Pancreas (tissue), 10 donors: ENCODE data around the gene DCAF6. TPM values are rescaled to one million over a fixed set of nuclear protein-coding genes. Genes with fewer than 3 reads are reported as not detected.

ENCODE experiments used
- ATAC-seq, 4 donors: fragments of 200-7000 bp; cut with Tn5 transposase; one replicate each; pipeline versions ENCODE4 v1.8.0 to v1.9.1; 2020; ENCODE audit warnings: mild to moderate bottlenecking in 4 of 4, moderate library complexity in 4 of 4
- DNase-seq, 6 donors: peaks; one replicate each; pipeline ENCODE4 v3.0.0-alpha.2; 2020
- FAIRE-seq: peaks from 2 replicates; lab custom pipeline; 2012; peaks lifted over from hg19 to GRCh38; lab: Jason Lieb, UNC
- H3K27ac ChIP-seq, 4 donors: fragments of 200-600 bp; sonication (generic); 1 replicate in 3 of 4; 2 replicates in 1 of 4; pipeline versions ENCODE4 v1.5.0 to v1.8.0; 2020
- H3K27me3 ChIP-seq, 4 donors: fragments of 200-600 bp; one replicate each; pipeline ENCODE4 v1.8.0; 2021
- H3K36me3 ChIP-seq, 3 donors: fragments of 200-600 bp; sonication (generic) in 1 of 3; one replicate each; pipeline versions ENCODE4 v1.5.0 to v1.8.0; 2020 to 2021
- H3K4me1 ChIP-seq, 3 donors: fragments of 200-600 bp; one replicate each; pipeline ENCODE4 v1.8.0; 2021
- H3K4me3 ChIP-seq, 4 donors: fragments of 200-600 bp; sonication (generic) in 2 of 4; one replicate each; pipeline versions ENCODE4 v1.5.0 to v1.8.0; 2020 to 2021
- H3K9me3 ChIP-seq, 4 donors: fragments of 200-600 bp; one replicate each; pipeline ENCODE4 v1.8.0; 2021
- CTCF ChIP-seq, 4 donors: fragments of 200-600 bp; sonication (generic) in 3 of 4; IDR thresholded peaks; one replicate each; pipeline versions ENCODE4 v1.5.0 to v1.8.0; 2021; ENCODE audit warnings: antibody characterized with exemption in 4 of 4
- WGBS, 2 donors: extraction: QIAGEN DNeasy Blood & Tissue Kit; methylation state at CpG; one replicate each; pipeline ENCODE4 v1.1.7; 2013; 5-methylcytosine and 5-hydroxymethylcytosine counted together
- intact Hi-C, 3 donors: fragments of 100-400 bp; cut with DNase I; formaldehyde crosslinking; loops; one replicate each; pipeline versions ENCODE4 v1.11.1 to v1.14.2; 2022
- polyA plus RNA-seq, 2 donors: library from polyadenylated mRNA; stranded (reverse); fragments of 200-250 nt; gene quantifications; one replicate each; pipeline ENCODE4 v1.2.3, GENCODE V29; 2013
- total RNA-seq, 6 donors: library from RNA; stranded (reverse); fragmentation: NEBNext Ultra II Directional in 4 of 6; extraction: Animal tissue kit (Norgen Biotek cat#: 25700) in 4 of 6; gene quantifications; one replicate each; pipeline versions ENCODE4 v1.2.1 to v1.2.4, GENCODE V29; 2021 to 2023
- donor health status: healthy with polysubstance abuse.
- donor health status: DM: no; HTN: no; CAD: no; lungs with moderate emphysema.
- donor health status: DM: no; HTN: no; CAD: no.
- donor health status: control.
- donor health status: control.
- donor health status: Bipolar disorder and iron deficiency.
- donor health status: DM: yes; HTN: yes; CAD: no.
- donor health status: DM: no; HTN: no; CAD: no.
- donor health status: DM: no; HTN: no; CAD: no.
- donor health status: DM: yes; HTN: yes; CAD: no.

The DCAF6 gene
- total and polyA plus RNA-seq, 8 donors: 11.4 to 31.9 (median 20.0) TPM

DNA sequence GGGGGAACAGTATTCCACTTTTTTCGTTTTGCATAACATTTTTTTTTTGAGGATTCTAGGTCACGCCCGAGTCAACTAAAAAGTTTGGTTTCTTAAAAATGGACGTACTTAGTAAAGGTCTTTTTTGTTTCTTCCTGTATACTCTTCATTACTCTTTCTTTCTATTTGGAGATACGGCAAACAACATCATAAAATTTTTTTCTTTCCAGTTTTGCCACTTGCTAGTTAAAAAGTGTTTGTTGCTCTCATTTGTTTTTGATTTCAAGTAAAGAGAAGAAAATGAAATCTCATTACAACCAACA, 1.2 kb downstream of the DCAF6 start:
- H3K36me3 ChIP-seq: no peaks in the 10 kb centered on the region
- H3K4me3 ChIP-seq: peak overlapping the region; percentile 75 to 84 (median 81)
- FAIRE-seq: peak; percentile 54
- no peak for DNase-seq
- no peaks in the 10 kb centered on the region for H3K9me3 ChIP-seq
- no peak for ATAC-seq
- 0 to 1% methylated on average over 5 of the region's 5 CpGs for WGBS, 2 donors
- peaks cover 0 to 26% (median 10%) of the 10 kb centered on the region in 3 donors for H3K4me1 ChIP-seq
- H3K27me3 ChIP-seq: no peaks in the 10 kb centered on the region
- TF ChIP-seq CTCF (IDR thresholded peaks at IDR 0.05): no peak
- intact Hi-C loops: no loop called here
- H3K27ac ChIP-seq: peak overlapping the region in 3 of 4 donors; percentile 94 to 97 (median 97)

DNA sequence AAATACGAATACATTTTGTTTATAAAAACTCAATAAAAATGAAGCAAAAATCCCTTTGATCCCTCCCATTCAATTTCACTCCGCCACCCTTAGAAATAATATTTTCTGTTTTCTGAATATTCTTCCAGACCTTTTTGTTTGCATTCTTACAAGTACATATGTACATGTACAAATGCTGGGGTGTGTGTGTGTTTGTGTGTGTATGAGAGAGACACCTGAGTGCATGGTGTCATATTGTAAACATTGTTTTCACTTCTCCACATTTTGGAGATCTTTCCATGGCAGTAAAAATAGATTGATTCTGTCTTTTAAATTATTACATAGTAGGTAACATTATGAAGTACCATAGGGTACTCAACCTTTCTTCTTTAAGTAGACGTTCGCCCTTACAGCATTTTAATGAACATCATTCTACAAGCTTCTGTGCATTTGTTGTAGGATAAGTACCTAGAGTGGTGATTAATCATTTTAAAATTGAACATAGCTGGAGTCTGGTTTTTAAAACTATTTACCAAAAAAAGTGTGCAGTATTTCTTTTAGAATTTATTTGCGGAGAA, 1.7 kb downstream of the DCAF6 start:
- FAIRE-seq (no peak), ATAC-seq (no peak), DNase-seq (no peak)
- H3K27me3 ChIP-seq: no peaks in the 10 kb centered on the region
- H3K36me3 ChIP-seq: no peaks in the 10 kb centered on the region
- H3K27ac ChIP-seq: peak overlapping the region in 2 of 4 donors; percentile 97
- intact Hi-C loops: no loop called here
- H3K9me3 ChIP-seq: no peaks in the 10 kb centered on the region
- H3K4me3 ChIP-seq: peak overlapping the region in 3 of 4 donors; percentile 79 to 84 (median 83)
- TF ChIP-seq CTCF (IDR thresholded peaks at IDR 0.05): no peak
- WGBS, 2 donors: 29 to 40% methylated on average over 5 of the region's 5 CpGs
- peaks cover 0 to 26% (median 10%) of the 10 kb centered on the region in 3 donors for H3K4me1 ChIP-seq

DNA sequence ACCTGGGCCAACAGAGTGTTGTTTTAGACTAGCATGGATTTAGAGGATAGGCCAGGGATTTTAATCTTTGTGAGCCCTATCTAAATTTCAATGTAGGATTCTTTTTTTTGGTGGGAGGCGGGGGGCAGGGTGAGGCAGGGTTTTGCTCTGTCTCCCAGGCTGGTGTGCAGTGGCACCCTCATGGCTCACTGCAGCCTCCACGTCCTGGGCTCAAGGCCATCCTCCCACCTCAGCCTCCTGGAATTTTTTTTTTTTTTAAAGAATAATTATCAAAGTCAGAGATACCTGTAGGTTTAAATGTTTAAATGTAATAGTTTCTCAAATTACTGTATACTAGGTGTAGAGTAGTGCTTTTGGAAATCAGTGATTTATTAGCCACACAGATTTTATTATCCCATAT, 3.8 kb downstream of the DCAF6 start:
- no peak for TF ChIP-seq CTCF (IDR thresholded peaks at IDR 0.05)
- Histone ChIP-seq H3K27me3 (no peaks in the 10 kb centered on the region), H3K27ac (no peak overlapping the region), H3K9me3 (no peaks in the 10 kb centered on the region), H3K36me3 (no peaks in the 10 kb centered on the region), H3K4me1 (peaks cover 0 to 15% (median 0%) of the 10 kb centered on the region in 3 donors), H3K4me3 (no peak overlapping the region)
- no peak for FAIRE-seq
- intact Hi-C loops: no loop called here
- WGBS, 2 donors: 90 to 94% methylated on average over 2 of the region's 2 CpGs
- no peak for ATAC-seq
- no peak for DNase-seq

- no peak overlapping the region for H3K27ac ChIP-seq
- DNase-seq: no peak
- no peak for FAIRE-seq
Observed at GRCh38 chr1:167943541-167943940, 7.1 kb downstream of the DCAF6 start.

More at GRCh38 chr1:167943541-167943940, 7.1 kb downstream of the DCAF6 start:
- no peaks in the 10 kb centered on the region for H3K36me3 ChIP-seq
- 86 to 91% methylated on average over 9 of the region's 9 CpGs for WGBS, 2 donors
- H3K4me1 ChIP-seq: peaks cover 3 to 19% (median 13%) of the 10 kb centered on the region in 3 donors
- H3K9me3 ChIP-seq: no peaks in the 10 kb centered on the region
- H3K4me3 ChIP-seq: no peak overlapping the region
- no peak for ATAC-seq
- intact Hi-C loops: no loop called here
- no peaks in the 10 kb centered on the region for H3K27me3 ChIP-seq
- no peak for TF ChIP-seq CTCF (IDR thresholded peaks at IDR 0.05)
